A549 (cell line): ENCODE measurements around the gene NKD1. TPM values are rescaled to one million over a fixed set of nuclear protein-coding genes. Genes with fewer than 3 reads are reported as not detected.

Experiments used
- ATAC-seq, 2 experiments: fragments of 200-7000 bp in 1 of 2; fragments of >200 bp in 1 of 2; cut with Nextera tagmentation in 1 of 2; cut with Tn5 transposase in 1 of 2; 3 replicates each; pipeline versions ENCODE4 v1.8.0 to v1.9.1; 2018 to 2020; ENCODE audit warnings: mild to moderate bottlenecking in 1 of 2, moderate library complexity in 1 of 2
- CTCF ChIA-PET: fragments of 300-600 bp; sonication (Branson Sonifier 250); formaldehyde crosslinking; extraction: SDS; loops from one replicate; lab custom pipeline; 2021; ENCODE audit warnings: antibody characterized with exemption, inconsistent platforms; lab: Yijun Ruan, JAX
- POLR2A ChIA-PET: fragments of 350-600 bp; formaldehyde crosslinking; extraction: SDS; loops from one replicate; lab custom pipeline; 2021; ENCODE audit warnings: antibody characterized with exemption, inconsistent platforms; lab: Yijun Ruan, JAX
- DNase-seq, 2 experiments: peaks; one replicate each; pipeline versions ENCODE4 v3.0.0 to v3.0.0-alpha.2; 2011 to 2016; ENCODE audit warnings: low read depth in 1 of 2, low spot score in 1 of 2
- FAIRE-seq: peaks from 2 replicates; lab custom pipeline; 2011; peaks lifted over from hg19 to GRCh38; lab: Jason Lieb, UNC
- H3K27ac ChIP-seq, 2 experiments: fragments of >200 bp; sonication (Bioruptor Twin); formaldehyde crosslinking; 3 replicates each; pipeline ENCODE4 v1.5.1; 2016 to 2017
- H3K4me1 ChIP-seq: fragments of >200 bp; sonication (Bioruptor Twin); formaldehyde crosslinking; 3 replicates; pipeline ENCODE4 v1.6.1; 2016
- H3K4me2 ChIP-seq: fragments of >200 bp; sonication (Bioruptor Twin); formaldehyde crosslinking; 3 replicates; pipeline ENCODE4 v1.6.1; 2016
- H3K4me3 ChIP-seq: fragments of >200 bp; sonication (Bioruptor Twin); formaldehyde crosslinking; 3 replicates; pipeline ENCODE4 v1.5.1; 2016
- H3K9me3 ChIP-seq: fragments of >200 bp; sonication (Bioruptor Twin); formaldehyde crosslinking; 3 replicates; pipeline ENCODE4 v1.6.1; 2016
- BHLHE40 ChIP-seq: IDR thresholded peaks from 2 replicates; pipeline ENCODE4 v1.6.1; 2012; ENCODE audit warnings: low read depth, low read length, inconsistent platforms
- CBX2 ChIP-seq: fragments of 200-600 bp; sonication (generic); IDR thresholded peaks from 2 replicates; pipeline ENCODE4 v1.6.1; 2016; ENCODE audit warnings: low read depth, mild to moderate bottlenecking, borderline replicate concordance
- E2F6 ChIP-seq: IDR thresholded peaks from 2 replicates; pipeline ENCODE4 v1.6.1; 2012; ENCODE audit warnings: low read depth, borderline replicate concordance
- EHF ChIP-seq: fragments of 250-450 bp; sonication (Bioruptor Pico); IDR thresholded peaks from 2 replicates; pipeline ENCODE4 v1.5.0; 2020; ENCODE audit warnings: mild to moderate bottlenecking
- FOSL2 ChIP-seq, 2 experiments: fragments of 450-650 bp in 1 of 2; fragments of >200 bp in 1 of 2; sonication (Bioruptor Twin) in 1 of 2; formaldehyde crosslinking; IDR thresholded peaks; 2 replicates each; pipeline versions ENCODE4 v1.5.0 to v1.6.1; 2016 to 2020; ENCODE audit warnings: mild to moderate bottlenecking in 1 of 2, moderate library complexity in 1 of 2
- FOXS1 ChIP-seq: fragments of 250-450 bp; sonication (Bioruptor Pico); IDR thresholded peaks from 2 replicates; pipeline ENCODE4 v1.5.0; 2020; ENCODE audit warnings: mild to moderate bottlenecking, moderate library complexity
- HOXA7 ChIP-seq: fragments of 250-450 bp; sonication (Bioruptor Pico); IDR thresholded peaks from 2 replicates; pipeline ENCODE4 v1.5.0; 2020; ENCODE audit warnings: mild to moderate bottlenecking, moderate library complexity
- HOXB13 ChIP-seq: fragments of 250-450 bp; sonication (Bioruptor Pico); IDR thresholded peaks from 2 replicates; pipeline ENCODE4 v1.5.0; 2020; ENCODE audit warnings: low read depth, mild to moderate bottlenecking, moderate library complexity
- JUN ChIP-seq, 2 experiments: fragments of >200 bp; sonication (Bioruptor Twin); formaldehyde crosslinking; IDR thresholded peaks; 2 replicates in 1 of 2; 3 replicates in 1 of 2; pipeline ENCODE4 v1.6.1; 2016 to 2017
- KDM1A ChIP-seq: fragments of 200-600 bp; sonication (generic); IDR thresholded peaks from 2 replicates; pipeline ENCODE4 v1.6.1; 2016; ENCODE audit warnings: low read depth, mild to moderate bottlenecking
- MAFK ChIP-seq: fragments of 450-650 bp; IDR thresholded peaks from 2 replicates; pipeline ENCODE4 v1.6.1; 2014; ENCODE audit not compliant: partially characterized antibody
- MAZ ChIP-seq: fragments of 150-350 bp; IDR thresholded peaks from 2 replicates; pipeline ENCODE4 v1.6.1; 2014; ENCODE audit warnings: antibody characterized with exemption, low read depth, low read length, borderline replicate concordance
- MYC ChIP-seq: IDR thresholded peaks from 2 replicates; pipeline ENCODE4 v1.6.1; 2012; ENCODE audit warnings: mild to moderate bottlenecking, inconsistent platforms, low read length, improper control_type of control experiment, borderline replicate concordance
- PHF8 ChIP-seq: fragments of 200-600 bp; sonication (generic); IDR thresholded peaks from 2 replicates; pipeline ENCODE4 v1.6.1; 2016; ENCODE audit warnings: low read depth, mild to moderate bottlenecking, antibody characterized with exemption, moderate library complexity, borderline replicate concordance
- POLR2A ChIP-seq: IDR thresholded peaks from 2 replicates; pipeline ENCODE4 v1.6.1; 2012; ENCODE audit warnings: mild to moderate bottlenecking, low read length
- RCOR1 ChIP-seq: fragments of 150-350 bp; IDR thresholded peaks from 2 replicates; pipeline ENCODE4 v1.6.1; 2014; ENCODE audit warnings: antibody characterized with exemption, low read length, low read depth
- RFX5 ChIP-seq: fragments of 450-650 bp; IDR thresholded peaks from 2 replicates; pipeline ENCODE4 v1.7.1; 2014; ENCODE audit warnings: antibody characterized with exemption, mild to moderate bottlenecking, moderate library complexity
- RNF2 ChIP-seq: fragments of 200-600 bp; sonication (generic); IDR thresholded peaks from 2 replicates; pipeline ENCODE4 v1.6.1; 2016; ENCODE audit warnings: low read depth, mild to moderate bottlenecking, antibody characterized with exemption, moderate library complexity, borderline replicate concordance
- SMC3 ChIP-seq: fragments of >200 bp; sonication (Bioruptor Twin); formaldehyde crosslinking; IDR thresholded peaks from 3 replicates; pipeline ENCODE4 v1.6.1; 2018; ENCODE audit warnings: inconsistent platforms
- SREBF2 ChIP-seq: fragments of 450-650 bp; IDR thresholded peaks from 2 replicates; pipeline ENCODE4 v1.6.1; 2014; ENCODE audit warnings: mild to moderate bottlenecking, moderate library complexity
- TFCP2L1 ChIP-seq: fragments of 250-450 bp; sonication (Bioruptor Pico); IDR thresholded peaks from 2 replicates; pipeline ENCODE4 v1.5.0; 2021; ENCODE audit warnings: mild to moderate bottlenecking
- TP53 ChIP-seq: fragments of 250-450 bp; sonication (Bioruptor Pico); IDR thresholded peaks from 2 replicates; pipeline ENCODE4 v1.5.0; 2021; ENCODE audit warnings: mild to moderate bottlenecking, moderate library complexity
- ZC3H11A ChIP-seq: fragments of 450-650 bp; IDR thresholded peaks from 2 replicates; pipeline ENCODE4 v1.6.1; 2014; ENCODE audit warnings: antibody characterized with exemption, mild to moderate bottlenecking
- ZSCAN20 ChIP-seq: fragments of 250-450 bp; sonication (Bioruptor Pico); IDR thresholded peaks from 2 replicates; pipeline ENCODE4 v1.8.0; 2022; ENCODE audit warnings: mild to moderate bottlenecking, moderate library complexity
- WGBS: methylation state at CpG from one replicate; pipeline ENCODE4 v1.1.6; 2017; ENCODE audit errors: missing lambda C conversion rate; 5-methylcytosine and 5-hydroxymethylcytosine counted together
- polyA plus RNA-seq, 4 experiments: library from polyadenylated mRNA; depleted of rRNA in 3 of 4; stranded (reverse); fragments of >200 nt; fragmentation: RNase III in 1 of 4; extraction: RNeasy Plus Mini Kit Qiagen cat#74134 plus additional on column Dnase treatment in 1 of 4; gene quantifications; 2 replicates in 3 of 4; 3 replicates in 1 of 4; pipeline ENCODE4 v1.2.3, GENCODE V29; 2011 to 2017
- TF ChIP-seq, protein P1 (sequence below): fragments of 150-350 bp; IDR thresholded peaks from 2 replicates; pipeline ENCODE4 v1.6.1; 2014; ENCODE audit warnings: low read depth, mild to moderate bottlenecking, low read length
- TF ChIP-seq, protein P2 (sequence below): fragments of 250-450 bp; sonication (Bioruptor Pico); IDR thresholded peaks from 2 replicates; pipeline ENCODE4 v1.5.0; 2020; ENCODE audit warnings: low read depth, mild to moderate bottlenecking, moderate library complexity
- TF ChIP-seq, protein P3 (sequence below): fragments of >200 bp; sonication (Bioruptor Twin); formaldehyde crosslinking; IDR thresholded peaks from 2 replicates; pipeline ENCODE4 v1.6.1; 2016
- TF ChIP-seq, protein P4 (sequence below): IDR thresholded peaks from 2 replicates; pipeline ENCODE4 v1.6.1; 2012

Gene NKD1
- polyA plus RNA-seq, 2 of the 4 experiments (the other 2 are of a cell fraction), result 0.10 to 0.19 TPM

DNA sequence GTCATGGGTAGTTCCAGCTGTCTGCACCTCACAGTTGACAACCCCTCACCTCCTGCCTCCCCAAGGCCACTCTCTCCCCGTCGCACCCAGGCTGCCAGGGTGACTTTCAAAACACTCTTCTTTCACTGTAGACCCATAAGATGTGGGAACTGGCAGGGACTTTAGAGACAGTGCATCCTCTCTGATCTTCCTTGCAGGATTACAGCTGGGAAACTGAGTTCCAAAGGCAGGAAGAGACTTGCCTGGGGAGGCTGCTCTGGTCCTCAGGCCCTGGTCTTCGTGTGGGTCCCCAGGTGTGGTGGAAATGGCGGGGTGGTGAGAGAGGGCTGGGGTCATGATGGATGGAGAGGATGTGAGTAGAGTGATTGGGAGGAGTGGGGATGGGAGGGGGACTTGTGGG is 21.9 kb upstream of the NKD1 start (continued):
- no peak for TF ChIP-seq MYC
- no peak for TF ChIP-seq EHF (CRISPR knock-in tag)

- DNase-seq (no peak), FAIRE-seq (no peak), ATAC-seq (no peak)
- H3K4me1 ChIP-seq, result no peaks in the 10 kb centered on the region
- WGBS, result 19% methylated on average over 6 of the region's 6 CpGs
- peaks cover 3% of the 10 kb centered on the region; the same call in 1 of the 3 replicates for H3K9me3 ChIP-seq
- no peak overlapping the region for H3K4me3 ChIP-seq
- ChIA-PET POLR2A (no interaction called here), CTCF (no interaction called here)
- TF ChIP-seq MAFK (no peak), BHLHE40 (no peak), SREBF2 (no peak), MAZ (no peak), SMC3 (no peak)
- TF ChIP-seq, protein P1, sequence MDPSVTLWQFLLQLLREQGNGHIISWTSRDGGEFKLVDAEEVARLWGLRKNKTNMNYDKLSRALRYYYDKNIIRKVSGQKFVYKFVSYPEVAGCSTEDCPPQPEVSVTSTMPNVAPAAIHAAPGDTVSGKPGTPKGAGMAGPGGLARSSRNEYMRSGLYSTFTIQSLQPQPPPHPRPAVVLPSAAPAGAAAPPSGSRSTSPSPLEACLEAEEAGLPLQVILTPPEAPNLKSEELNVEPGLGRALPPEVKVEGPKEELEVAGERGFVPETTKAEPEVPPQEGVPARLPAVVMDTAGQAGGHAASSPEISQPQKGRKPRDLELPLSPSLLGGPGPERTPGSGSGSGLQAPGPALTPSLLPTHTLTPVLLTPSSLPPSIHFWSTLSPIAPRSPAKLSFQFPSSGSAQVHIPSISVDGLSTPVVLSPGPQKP, result no peak
- TF ChIP-seq, protein P2, sequence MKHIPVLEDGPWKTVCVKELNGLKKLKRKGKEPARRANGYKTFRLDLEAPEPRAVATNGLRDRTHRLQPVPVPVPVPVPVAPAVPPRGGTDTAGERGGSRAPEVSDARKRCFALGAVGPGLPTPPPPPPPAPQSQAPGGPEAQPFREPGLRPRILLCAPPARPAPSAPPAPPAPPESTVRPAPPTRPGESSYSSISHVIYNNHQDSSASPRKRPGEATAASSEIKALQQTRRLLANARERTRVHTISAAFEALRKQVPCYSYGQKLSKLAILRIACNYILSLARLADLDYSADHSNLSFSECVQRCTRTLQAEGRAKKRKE (CRISPR knock-in tag), result no peak
- no peak overlapping the region for H3K27ac ChIP-seq
- H3K4me2 ChIP-seq, result no peak overlapping the region
Observed at GRCh38 chr16:50526796-50527195, 21.4 kb upstream of the NKD1 start.

DNA sequence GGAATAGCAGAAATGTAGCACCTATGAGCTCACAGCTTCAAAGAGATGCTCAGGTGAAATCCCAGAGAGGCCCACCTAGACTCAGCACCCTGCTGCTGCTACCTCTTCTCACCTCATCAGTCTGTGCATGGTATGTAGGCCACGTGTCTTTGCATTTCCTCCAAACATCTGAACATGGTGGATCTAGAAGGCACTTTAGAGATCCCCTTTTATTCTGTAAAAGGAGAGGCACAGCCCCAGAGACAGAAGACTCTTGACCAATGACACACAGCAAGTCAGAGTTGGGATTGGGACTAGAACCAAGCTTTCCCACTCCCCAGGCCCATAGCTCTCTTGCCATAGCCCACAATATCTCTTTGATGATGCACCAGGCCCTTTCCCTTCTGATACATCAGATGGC is 19.4 kb upstream of the NKD1 start:
- H3K27ac ChIP-seq, result no peak overlapping the region
- H3K4me3 ChIP-seq, result no peak overlapping the region
- DNase-seq, result no peak
- peaks cover 3% of the 10 kb centered on the region; the same call in 1 of the 3 replicates for H3K9me3 ChIP-seq
- ChIA-PET POLR2A (no interaction called here), CTCF (interaction anchor here (1.1 kb wide), 1 partner anchor 277 kb away, joined by 3 read pairs; no protein-coding TSS in a partner anchor)
- 6% methylated on average over 1 of the region's 1 CpG for WGBS
- TF ChIP-seq TFCP2L1 (CRISPR knock-in tag) (no peak), PHF8 (no peak), TP53 (CRISPR knock-in tag) (no peak), KDM1A (no peak), FOXS1 (CRISPR knock-in tag) (no peak), BHLHE40 (no peak), FOSL2 (IDR thresholded peaks at IDR 0.05) (no peak), FOSL2 (CRISPR knock-in tag; IDR thresholded peaks at IDR 0.05) (no peak), JUN (IDR thresholded peaks at IDR 0.05) (no peak)
- TF ChIP-seq, protein P3, sequence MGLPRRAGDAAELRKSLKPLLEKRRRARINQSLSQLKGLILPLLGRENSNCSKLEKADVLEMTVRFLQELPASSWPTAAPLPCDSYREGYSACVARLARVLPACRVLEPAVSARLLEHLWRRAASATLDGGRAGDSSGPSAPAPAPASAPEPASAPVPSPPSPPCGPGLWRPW, result no peak
- TF ChIP-seq, protein P1, result no peak
- TF ChIP-seq, all 56 proteins: peak for 0
- ATAC-seq, result no peak
- Histone ChIP-seq H3K4me2 (no peak overlapping the region), H3K4me1 (no peaks in the 10 kb centered on the region)
- no peak for FAIRE-seq

- POLR2A ChIA-PET, result no interaction called here
- Histone ChIP-seq H3K4me1 (no peaks in the 10 kb centered on the region), H3K4me3 (no peak overlapping the region), H3K4me2 (no peak overlapping the region), H3K9me3 (peaks cover 3% of the 10 kb centered on the region; the same call in 1 of the 3 replicates), H3K27ac (no peak overlapping the region)
- no peak for ATAC-seq
- FAIRE-seq, result no peak
- CTCF ChIA-PET, result interaction anchor here (1.1 kb wide), 1 partner anchor 277 kb away, joined by 3 read pairs; no protein-coding TSS in a partner anchor
- DNase-seq, result no peak
- TF ChIP-seq, protein P2 (CRISPR knock-in tag), result no peak
- TF ChIP-seq, protein P4, sequence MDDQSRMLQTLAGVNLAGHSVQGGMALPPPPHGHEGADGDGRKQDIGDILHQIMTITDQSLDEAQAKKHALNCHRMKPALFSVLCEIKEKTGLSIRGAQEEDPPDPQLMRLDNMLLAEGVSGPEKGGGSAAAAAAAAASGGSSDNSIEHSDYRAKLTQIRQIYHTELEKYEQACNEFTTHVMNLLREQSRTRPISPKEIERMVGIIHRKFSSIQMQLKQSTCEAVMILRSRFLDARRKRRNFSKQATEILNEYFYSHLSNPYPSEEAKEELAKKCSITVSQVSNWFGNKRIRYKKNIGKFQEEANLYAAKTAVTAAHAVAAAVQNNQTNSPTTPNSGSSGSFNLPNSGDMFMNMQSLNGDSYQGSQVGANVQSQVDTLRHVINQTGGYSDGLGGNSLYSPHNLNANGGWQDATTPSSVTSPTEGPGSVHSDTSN, result no peak
- TF ChIP-seq CBX2 (no peak), RCOR1 (no peak), PHF8 (no peak), POLR2A (no peak), RFX5 (no peak), HOXB13 (CRISPR knock-in tag) (no peak), RNF2 (no peak), E2F6 (no peak), ZSCAN20 (CRISPR knock-in tag) (no peak), FOSL2 (IDR thresholded peaks at IDR 0.05) (no peak), FOSL2 (CRISPR knock-in tag; IDR thresholded peaks at IDR 0.05) (no peak), ZC3H11A (no peak), HOXA7 (CRISPR knock-in tag) (no peak)
Observed at GRCh38 chr16:50529334-50529733, 18.9 kb upstream of the NKD1 start.
